Inflammatory macrophage treated with lipopolysaccharide for 1 hour (primary cell): ENCODE results near the gene LPIN1.

Experiments used
- DNase-seq, 2 donors: peaks; one replicate each; pipeline ENCODE4 v3.0.0-alpha.2; 2020 to 2022

Gene LPIN1

GRCh38 chr2:11746376-11746806, at the start of gene LPIN1:
Gene LPIN1 (plus strand): TSS chr2:11746632. CDS start chr2:11765542, 18,910 bp downstream.
- peak; percentile 84 to 87 for DNase-seq

- no peak for DNase-seq
Measured at GRCh38 chr2:11696736-11697102, 49.7 kb upstream of the LPIN1 start.

GRCh38 chr2:11697103-11697871, 49.1 kb upstream of the LPIN1 start:
- peak; percentile 19 to 53 for DNase-seq

- DNase-seq = peak; percentile 56 to 71
Measured at GRCh38 chr2:11698009-11698922, 48.2 kb upstream of the LPIN1 start.

GRCh38 chr2:11699686-11700670, 46.5 kb upstream of the LPIN1 start:
- no peak for DNase-seq

GRCh38 chr2:11701206-11701605, 45.2 kb upstream of the LPIN1 start:
- no peak for DNase-seq

- peak; percentile 80 to 83 for DNase-seq
Measured at GRCh38 chr2:11701751-11702301, 44.6 kb upstream of the LPIN1 start.

- DNase-seq = no peak
Measured at GRCh38 chr2:11702946-11703345, 43.5 kb upstream of the LPIN1 start.

- no peak for DNase-seq
Measured at GRCh38 chr2:11703700-11704099, 42.7 kb upstream of the LPIN1 start.

GRCh38 chr2:11705063-11705462, 41.4 kb upstream of the LPIN1 start:
- no peak for DNase-seq

GRCh38 chr2:11705711-11706110, 40.7 kb upstream of the LPIN1 start:
- DNase-seq = no peak

GRCh38 chr2:11708106-11708505, 38.3 kb upstream of the LPIN1 start:
- DNase-seq = no peak

- DNase-seq = no peak
Measured at GRCh38 chr2:11709293-11709692, 37.1 kb upstream of the LPIN1 start.

- no peak for DNase-seq
Measured at GRCh38 chr2:11710210-11710609, 36.2 kb upstream of the LPIN1 start.

- no peak for DNase-seq
Measured at GRCh38 chr2:11710632-11711353, 35.6 kb upstream of the LPIN1 start.

GRCh38 chr2:11711354-11711716, 35.1 kb upstream of the LPIN1 start:
- no peak for DNase-seq

GRCh38 chr2:11711751-11712150, 34.7 kb upstream of the LPIN1 start:
- DNase-seq = peak; percentile 24 to 38

GRCh38 chr2:11712866-11713265, 33.6 kb upstream of the LPIN1 start:
- no peak for DNase-seq

- DNase-seq = no peak
Measured at GRCh38 chr2:11713815-11714214, 32.6 kb upstream of the LPIN1 start.

- DNase-seq = no peak
Measured at GRCh38 chr2:11715987-11716652, 30.3 kb upstream of the LPIN1 start.

GRCh38 chr2:11716689-11717321, 29.6 kb upstream of the LPIN1 start:
- peak; percentile 16 to 37 for DNase-seq
